ENCODE data around the gene SYT12.
"Not testable (repeated sequence)": the region's sequence is repeated elsewhere in the genome, so short reads cannot be mapped to it uniquely, and the experiment has no call there.

SYT12 gene

GRCh38 chr11:66999555-66999954 is 23.4 kb upstream of the SYT12 start:
- no peak for DNase-seq

GRCh38 chr11:67001332-67001731 is 21.6 kb upstream of the SYT12 start:
- DNase-seq = no peak

- DNase-seq = no peak
Observed at GRCh38 chr11:67002297-67002913, 20.5 kb upstream of the SYT12 start.

- DNase-seq = no peak
Observed at GRCh38 chr11:67002921-67003411, 20.0 kb upstream of the SYT12 start.

GRCh38 chr11:67005200-67005599 is 17.7 kb upstream of the SYT12 start:
- not testable (repeated sequence) for DNase-seq

GRCh38 chr11:67006029-67006884 is 16.7 kb upstream of the SYT12 start:
- no peak for DNase-seq

- DNase-seq = no peak
Observed at GRCh38 chr11:67007126-67007525, 15.8 kb upstream of the SYT12 start.

GRCh38 chr11:67010296-67010905 is 12.5 kb upstream of the SYT12 start:
- DNase-seq = no peak

- DNase-seq = no peak
Observed at GRCh38 chr11:67013511-67014045, 9.4 kb upstream of the SYT12 start.

- DNase-seq = no peak
Observed at GRCh38 chr11:67014343-67014742, 8.6 kb upstream of the SYT12 start.

GRCh38 chr11:67015048-67015447 is 7.9 kb upstream of the SYT12 start:
- no peak for DNase-seq

GRCh38 chr11:67016550-67016949 is 6.4 kb upstream of the SYT12 start:
- no peak for DNase-seq

- no peak for DNase-seq
Observed at GRCh38 chr11:67020949-67021348, 2.0 kb upstream of the SYT12 start.

- DNase-seq = no peak
Observed at GRCh38 chr11:67022341-67022933, 497 bp upstream of the SYT12 start.

- no peak for DNase-seq
Observed at GRCh38 chr11:67023957-67024353, 1.0 kb downstream of the SYT12 start.

GRCh38 chr11:67024410-67024809 is 1.5 kb downstream of the SYT12 start:
- peak in 1 of 2 experiments; percentile 22 for DNase-seq

- no peak for DNase-seq
Observed at GRCh38 chr11:67024966-67025365, 2.0 kb downstream of the SYT12 start.

- DNase-seq = no peak
Observed at GRCh38 chr11:67025750-67026149, 2.8 kb downstream of the SYT12 start.

- no peak for DNase-seq
Observed at GRCh38 chr11:67026941-67027340, 4.0 kb downstream of the SYT12 start.

GRCh38 chr11:67027483-67027930 is 4.6 kb downstream of the SYT12 start:
- no peak for DNase-seq

- no peak for DNase-seq
Observed at GRCh38 chr11:67027943-67028542, 5.1 kb downstream of the SYT12 start.

- no peak for DNase-seq
Observed at GRCh38 chr11:67029146-67029545, 6.2 kb downstream of the SYT12 start.

- DNase-seq = no peak
Observed at GRCh38 chr11:67030976-67031375, 8.0 kb downstream of the SYT12 start.

Measured in AML-193 (cell line).